HT-29 (cell line): ENCODE results near the gene PRSS36. TPM values are rescaled to one million over a fixed set of nuclear protein-coding genes. Genes with fewer than 3 reads are reported as not detected.
A peak's percentile ranks its signal among the peaks of the same experiment; 100 is the strongest.
"Not testable (repeated sequence)": the region's sequence is repeated elsewhere in the genome, so short reads cannot be mapped to it uniquely, and the experiment has no call there.

Experiments used
- DNase-seq: peaks from one replicate; pipeline ENCODE4 v3.0.0-alpha.2; 2015; ENCODE audit warnings: low spot score
- total RNA-seq: library from RNA; depleted of rRNA; stranded (reverse); fragments of >200 nt; shearing (Covaris generic); gene quantifications from 2 replicates; pipeline ENCODE4 v1.2.3, GENCODE V29; 2014

The PRSS36 gene
- total RNA-seq, 1 experiment from 2014 or later = 2.3 TPM

- DNase-seq = no peak
These were observed 35.0 kb upstream of the PRSS36 start for GRCh38 chr16:31184888-31185287.

- no peak for DNase-seq
These were observed 33.9 kb upstream of the PRSS36 start for GRCh38 chr16:31183432-31184428.

- DNase-seq = no peak
These were observed 32.5 kb upstream of the PRSS36 start for GRCh38 chr16:31182391-31182790.

GRCh38 chr16:31181102-31181830 lies 31.4 kb upstream of the PRSS36 start:
- DNase-seq = peak; percentile 22

GRCh38 chr16:31179747-31180459 lies 30.0 kb upstream of the PRSS36 start, which contains the start of gene FUS:
Gene FUS, plus strand, starts transcription at chr16:31180139. Its CDS starts 76 bp downstream, at chr16:31180215.
- DNase-seq = peak; percentile 90

GRCh38 chr16:31179219-31179746 lies 29.4 kb upstream of the PRSS36 start:
- DNase-seq = peak; percentile 29

GRCh38 chr16:31177136-31177535 lies 27.3 kb upstream of the PRSS36 start:
- DNase-seq = no peak

GRCh38 chr16:31170048-31170447 lies 20.2 kb upstream of the PRSS36 start:
- not testable (repeated sequence) for DNase-seq

- DNase-seq = no peak
These were observed 19.0 kb upstream of the PRSS36 start for GRCh38 chr16:31168848-31169247.

GRCh38 chr16:31167315-31167714 lies 17.4 kb upstream of the PRSS36 start:
- no peak for DNase-seq

GRCh38 chr16:31157136-31157535 lies 7.3 kb upstream of the PRSS36 start:
- no peak for DNase-seq

- not testable (repeated sequence) for DNase-seq
These were observed 1.1 kb upstream of the PRSS36 start for GRCh38 chr16:31150976-31151375.

GRCh38 chr16:31149332-31149731 lies 534 bp downstream of the PRSS36 start:
- no peak for DNase-seq

GRCh38 chr16:31148896-31149295 lies 970 bp downstream of the PRSS36 start:
- no peak for DNase-seq

- DNase-seq = no peak
These were observed 1.6 kb downstream of the PRSS36 start for GRCh38 chr16:31148281-31148728.

GRCh38 chr16:31147574-31147973 lies 2.3 kb downstream of the PRSS36 start:
- no peak for DNase-seq

- DNase-seq = no peak
These were observed 4.4 kb downstream of the PRSS36 start for GRCh38 chr16:31145398-31145990.

- DNase-seq = not testable (repeated sequence)
These were observed 5.4 kb downstream of the PRSS36 start for GRCh38 chr16:31144418-31144817.

- DNase-seq = no peak
These were observed 6.1 kb downstream of the PRSS36 start for GRCh38 chr16:31143694-31144148.

GRCh38 chr16:31143011-31143693 lies 6.7 kb downstream of the PRSS36 start:
- no peak for DNase-seq
